ENCODE results near the gene AKAP12.

- TF ChIP-seq CTCF (optimal IDR thresholded peaks at IDR 0.05 in 1 of 3, IDR thresholded peaks at IDR 0.05 in 1 of 3, conservative IDR thresholded peaks at IDR 0.05 in 1 of 3; ENCODE audit: extremely low read depth in 1 of 3, insufficient read depth in 2 of 3, low read length in 3 of 3) (no peak), EZH2 (IDR thresholded peaks at IDR 0.05; ENCODE audit: low read length) (no peak)
Measured at GRCh38 chr6:151286214-151286613, 46.4 kb downstream of the AKAP12 start.
